Activated CD4-positive, alpha-beta T cell treated with anti-CD3 and anti-CD28 coated beads for 36 hours (primary cell): ENCODE data around the gene LAIR2. TPM values are rescaled to one million over a fixed set of nuclear protein-coding genes. Genes with fewer than 3 reads are reported as not detected.

Experiments
- ATAC-seq: fragments of 200-7000 bp; cut with Tn5 transposase; one replicate; pipeline ENCODE4 v1.10.0; 2021; ENCODE audit warnings: mild to moderate bottlenecking, moderate library complexity
- CTCF ChIA-PET: fragments of 350-600 bp; sonication (Branson Sonifier 250); formaldehyde crosslinking; loops from one replicate; lab custom pipeline; 2021; ENCODE audit warnings: antibody characterized with exemption; lab: Charles Lee
- POLR2A ChIA-PET: fragments of 350-600 bp; sonication (Branson Sonifier 250); formaldehyde crosslinking; loops from one replicate; lab custom pipeline; 2021; ENCODE audit warnings: antibody characterized with exemption, inconsistent platforms; lab: Charles Lee
- DNase-seq: peaks from one replicate; pipeline ENCODE4 v3.0.0-alpha.2; 2020
- H3K27ac Mint-ChIP-seq: one replicate; pipeline ENCODE4 v1.8.0; 2021; ENCODE audit warnings: mixed read lengths
- H3K27me3 Mint-ChIP-seq: one replicate; pipeline ENCODE4 v1.8.0; 2021; ENCODE audit warnings: mixed read lengths
- H3K36me3 Mint-ChIP-seq: one replicate; pipeline ENCODE4 v1.8.0; 2021; ENCODE audit warnings: low read depth, mixed read lengths
- H3K4me1 Mint-ChIP-seq: one replicate; pipeline ENCODE4 v1.8.0; 2021; ENCODE audit warnings: mixed read lengths
- H3K4me3 Mint-ChIP-seq: one replicate; pipeline ENCODE4 v1.8.0; 2021; ENCODE audit warnings: mild to moderate bottlenecking, moderate library complexity, mixed read lengths
- H3K9me3 Mint-ChIP-seq: one replicate; pipeline ENCODE4 v1.8.0; 2021; ENCODE audit warnings: low read depth, mixed read lengths
- intact Hi-C, 2 experiments: fragments of 100-400 bp; cut with DNase I in 1 of 2; cut with micrococcal nuclease in 1 of 2; formaldehyde crosslinking; loops; one replicate each; pipeline versions ENCODE4 v1.14.2 to v1.15.1; 2022 to 2024; cut with DNase I, micrococcal nuclease
- total RNA-seq, 2 experiments: library from RNA; stranded (reverse); gene quantifications; one replicate each; pipeline ENCODE4 v1.2.3, GENCODE V29; 2021

LAIR2 gene
- total RNA-seq, 2 experiments from 2014 or later = 3.7 to 5.1 TPM

DNA sequence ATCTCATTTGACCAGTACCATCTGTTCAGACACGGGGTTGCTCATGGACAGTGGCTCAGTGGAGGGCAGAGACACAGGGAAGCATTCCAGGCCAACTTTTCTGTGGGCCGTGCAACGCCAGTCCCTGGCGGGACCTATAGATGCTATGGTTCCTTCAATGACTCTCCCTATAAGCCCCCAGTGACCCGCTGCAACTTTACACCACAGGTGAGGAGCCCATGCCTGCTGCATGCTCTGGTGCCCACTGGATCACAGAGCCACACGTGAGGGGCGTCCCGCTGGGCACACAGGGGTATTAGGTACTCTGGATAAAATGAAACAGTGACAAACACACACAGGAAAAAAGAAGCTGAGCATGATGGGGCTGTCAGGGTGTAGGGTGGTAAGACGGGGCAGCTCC, 34.3 kb downstream of the LAIR2 start:
- intact Hi-C loops = no loop called here
- POLR2A ChIA-PET = no interaction called here
- H3K27me3 Mint-ChIP-seq = peaks cover 46% of the 10 kb centered on the region
- no peak overlapping the region for H3K27ac Mint-ChIP-seq
- peaks cover 11% of the 10 kb centered on the region for H3K4me1 Mint-ChIP-seq
- no peak overlapping the region for H3K4me3 Mint-ChIP-seq
- no peak for DNase-seq
- no peak for ATAC-seq
- H3K36me3 Mint-ChIP-seq = no peaks in the 10 kb centered on the region
- CTCF ChIA-PET = interaction anchor here (0.6 kb wide), 1 partner anchor 878 kb away, joined by 3 read pairs; no protein-coding TSS in a partner anchor
- H3K9me3 Mint-ChIP-seq = no peaks in the 10 kb centered on the region

DNA sequence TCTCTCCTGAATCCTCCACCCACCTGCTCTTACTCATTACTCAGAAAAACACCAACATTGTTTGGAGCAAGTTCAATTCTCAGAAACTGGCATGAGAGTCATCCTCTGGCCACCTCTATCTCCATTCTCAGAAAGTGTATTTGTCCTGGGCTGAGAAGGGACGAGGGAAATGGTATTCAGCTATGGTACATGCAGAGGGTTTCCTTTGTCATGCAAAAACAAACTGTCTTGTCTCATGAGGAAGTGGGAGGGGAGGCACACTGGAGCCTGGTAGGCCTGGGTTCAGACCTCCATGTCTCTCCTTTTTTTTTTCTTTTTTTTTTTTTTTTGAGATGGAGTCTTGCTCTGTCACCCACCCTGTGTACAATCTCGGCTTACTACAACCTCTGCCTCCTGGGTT, 39.1 kb downstream of the LAIR2 start:
- no peak overlapping the region for H3K27ac Mint-ChIP-seq
- no peaks in the 10 kb centered on the region for H3K9me3 Mint-ChIP-seq
- no peaks in the 10 kb centered on the region for H3K36me3 Mint-ChIP-seq
- DNase-seq (no peak), ATAC-seq (peak; percentile 36)
- POLR2A ChIA-PET = no interaction called here
- peaks cover 23% of the 10 kb centered on the region for H3K27me3 Mint-ChIP-seq
- CTCF ChIA-PET = no interaction called here
- intact Hi-C loops = no loop called here
- peaks cover 2% of the 10 kb centered on the region for H3K4me1 Mint-ChIP-seq
- H3K4me3 Mint-ChIP-seq = no peak overlapping the region

DNA sequence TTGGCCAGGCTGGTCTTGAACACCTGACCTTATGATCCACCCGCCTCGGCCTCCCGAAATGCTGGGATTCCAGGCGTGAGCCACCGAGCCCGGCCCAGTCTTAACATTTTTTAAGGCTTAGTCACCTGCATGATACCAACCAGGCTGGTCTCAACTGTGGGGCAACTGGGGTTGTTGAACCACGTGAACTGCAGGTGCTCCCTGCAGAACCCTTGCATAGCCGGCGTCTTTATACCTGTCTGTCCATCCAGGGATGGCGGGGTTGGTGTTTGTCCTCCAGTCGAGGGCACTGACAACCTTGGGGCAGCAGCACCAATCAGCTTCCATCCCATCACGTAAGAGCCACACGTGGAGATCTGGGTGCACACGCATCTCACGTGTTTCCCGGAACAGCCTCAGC, 46.2 kb downstream of the LAIR2 start:
- no peaks in the 10 kb centered on the region for H3K9me3 Mint-ChIP-seq
- no peak overlapping the region for H3K27ac Mint-ChIP-seq
- no peaks in the 10 kb centered on the region for H3K36me3 Mint-ChIP-seq
- peaks cover 5% of the 10 kb centered on the region for H3K4me1 Mint-ChIP-seq
- H3K27me3 Mint-ChIP-seq = peaks cover 19% of the 10 kb centered on the region
- CTCF ChIA-PET = no interaction called here
- intact Hi-C loops = no loop called here
- no peak for DNase-seq
- POLR2A ChIA-PET = no interaction called here
- H3K4me3 Mint-ChIP-seq = no peak overlapping the region
- ATAC-seq = no peak

- DNase-seq (no peak), ATAC-seq (no peak)
- H3K27me3 Mint-ChIP-seq = peaks cover 20% of the 10 kb centered on the region
- CTCF ChIA-PET = no interaction called here
- H3K4me1 Mint-ChIP-seq = peaks cover 5% of the 10 kb centered on the region
- H3K36me3 Mint-ChIP-seq = no peaks in the 10 kb centered on the region
- POLR2A ChIA-PET = no interaction called here
- no peaks in the 10 kb centered on the region for H3K9me3 Mint-ChIP-seq
- H3K27ac Mint-ChIP-seq = no peak overlapping the region
- H3K4me3 Mint-ChIP-seq = no peak overlapping the region
- intact Hi-C loops = no loop called here
Measured at GRCh38 chr19:54549224-54549623, 46.6 kb downstream of the LAIR2 start.

DNA sequence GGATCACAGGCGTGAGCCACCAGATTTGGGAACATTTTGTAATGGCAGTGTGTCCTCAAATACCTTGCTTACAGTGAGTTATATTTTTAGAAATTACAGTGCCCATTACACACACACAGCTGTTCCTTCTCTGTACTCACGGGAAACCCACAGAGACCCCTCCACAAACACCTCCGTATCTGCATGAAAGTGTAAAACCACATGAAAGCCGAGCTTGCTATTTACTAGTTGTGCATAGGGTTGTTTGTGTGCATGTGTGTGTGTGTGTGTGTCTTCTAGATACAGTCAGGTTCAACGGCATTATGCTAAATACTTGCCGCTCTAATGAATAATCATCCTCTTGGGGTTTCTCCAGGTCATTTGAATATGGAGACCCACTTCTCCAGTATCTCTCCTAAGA, 48.7 kb downstream of the LAIR2 start:
- intact Hi-C loops = no loop called here

GRCh38 chr19:54551950-54552912, 49.6 kb downstream of the LAIR2 start:
- POLR2A ChIA-PET = no interaction called here
- ATAC-seq (no peak), DNase-seq (no peak)
- no peak overlapping the region for H3K27ac Mint-ChIP-seq
- H3K9me3 Mint-ChIP-seq = no peaks in the 10 kb centered on the region
- intact Hi-C loops = no loop called here
- no peak overlapping the region for H3K4me3 Mint-ChIP-seq
- CTCF ChIA-PET = no interaction called here
- peaks cover 5% of the 10 kb centered on the region for H3K4me1 Mint-ChIP-seq
- H3K36me3 Mint-ChIP-seq = no peaks in the 10 kb centered on the region
- H3K27me3 Mint-ChIP-seq = peaks cover 22% of the 10 kb centered on the region

More for the DNA sequence above, 48.7 kb downstream of the LAIR2 start:
- Mint-ChIP-seq H3K4me3 (no peak overlapping the region), H3K36me3 (no peaks in the 10 kb centered on the region), H3K27ac (no peak overlapping the region), H3K9me3 (no peaks in the 10 kb centered on the region), H3K4me1 (peaks cover 5% of the 10 kb centered on the region), H3K27me3 (peaks cover 22% of the 10 kb centered on the region)
- ATAC-seq = no peak
- POLR2A ChIA-PET = interaction anchor here (0.6 kb wide), 1 partner anchor 501 kb away, joined by 3 read pairs; no protein-coding TSS in a partner anchor
- CTCF ChIA-PET = no interaction called here
- no peak for DNase-seq

DNA sequence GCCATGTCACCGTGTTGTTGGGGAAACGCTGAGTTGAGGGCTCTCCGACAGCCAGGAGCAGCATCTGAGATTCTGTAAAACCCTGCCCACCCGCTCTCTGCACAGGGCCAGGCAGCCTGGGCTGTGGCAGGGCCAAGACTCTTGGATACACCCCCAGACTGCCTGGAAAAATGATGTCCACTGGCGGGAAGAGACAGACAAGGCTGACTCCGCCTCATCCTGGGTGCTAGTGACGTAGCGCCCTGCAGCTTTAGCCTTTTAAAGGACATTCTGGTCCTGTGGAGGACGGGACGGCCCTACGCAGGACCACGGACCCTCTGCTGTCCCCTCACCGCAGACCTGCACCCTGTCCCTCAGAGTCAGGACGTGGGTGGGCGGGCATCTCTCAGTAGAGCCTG, 50.3 kb downstream of the LAIR2 start:
- Mint-ChIP-seq H3K9me3 (no peaks in the 10 kb centered on the region), H3K36me3 (no peaks in the 10 kb centered on the region), H3K27me3 (peaks cover 22% of the 10 kb centered on the region), H3K4me3 (no peak overlapping the region), H3K27ac (no peak overlapping the region), H3K4me1 (peaks cover 5% of the 10 kb centered on the region)
- ATAC-seq (no peak), DNase-seq (no peak)
- intact Hi-C loops = no loop called here
- ChIA-PET POLR2A (no interaction called here), CTCF (interaction anchor here (1.3 kb wide), 1 partner anchor 162 kb away, joined by 3 read pairs; no protein-coding TSS in a partner anchor)

DNA sequence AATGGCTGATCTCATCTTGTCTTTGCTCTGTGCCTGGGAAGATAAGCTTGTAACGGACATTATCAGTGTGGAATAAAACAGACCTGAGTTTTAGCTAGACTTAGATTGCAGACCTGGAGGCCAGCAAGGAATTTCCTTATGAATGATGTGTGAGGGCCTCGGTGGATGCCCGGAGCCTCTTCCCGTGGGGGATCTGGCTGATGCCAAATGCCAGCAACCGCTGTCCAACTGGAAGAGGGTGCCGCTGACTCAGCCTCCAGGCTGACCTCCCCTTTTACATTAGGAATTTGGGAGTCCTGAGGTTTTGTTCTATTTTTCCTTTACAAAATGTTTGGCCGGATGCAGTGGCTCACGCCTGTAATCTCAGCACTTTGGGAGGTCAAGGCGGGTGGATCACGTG, 51.4 kb downstream of the LAIR2 start:
- ATAC-seq = no peak
- Mint-ChIP-seq H3K27me3 (peaks cover 25% of the 10 kb centered on the region), H3K27ac (no peak overlapping the region), H3K4me3 (no peak overlapping the region), H3K9me3 (no peaks in the 10 kb centered on the region), H3K4me1 (peaks cover 5% of the 10 kb centered on the region), H3K36me3 (no peaks in the 10 kb centered on the region)
- POLR2A ChIA-PET = no interaction called here
- no peak for DNase-seq
- intact Hi-C loops = no loop called here
- CTCF ChIA-PET = interaction anchor here (1.3 kb wide), 1 partner anchor 163 kb away, joined by 3 read pairs; no protein-coding TSS in a partner anchor

DNA sequence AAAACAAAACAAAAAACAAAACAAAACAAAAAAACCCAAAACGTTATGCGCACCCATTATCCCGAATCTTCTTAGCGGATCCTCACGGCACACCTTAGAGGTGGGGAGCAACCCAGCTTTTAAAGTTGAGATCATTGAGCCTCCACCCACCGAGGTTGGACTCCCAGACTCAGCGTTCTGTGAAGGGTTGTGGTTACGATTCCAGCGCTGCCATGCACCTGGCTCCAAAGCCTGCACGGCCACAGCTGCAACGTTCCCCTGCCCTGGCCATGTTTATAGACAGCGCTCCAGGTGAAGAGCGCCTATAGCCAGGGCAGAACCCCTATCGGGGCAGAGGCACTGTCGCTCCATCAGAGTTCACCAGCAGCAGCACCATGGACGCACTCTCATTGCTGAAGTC, 52.3 kb downstream of the LAIR2 start:
- CTCF ChIA-PET = interaction anchor here (0.6 to 1.1 kb wide), 2 partner anchors 202 to 988 kb away, joined by 3 to 4 read pairs; no protein-coding TSS in a partner anchor
- POLR2A ChIA-PET = no interaction called here
- Mint-ChIP-seq H3K27ac (no peak overlapping the region), H3K9me3 (no peaks in the 10 kb centered on the region), H3K4me1 (peaks cover 5% of the 10 kb centered on the region), H3K4me3 (no peak overlapping the region), H3K27me3 (peaks cover 27% of the 10 kb centered on the region), H3K36me3 (no peaks in the 10 kb centered on the region)
- no peak for ATAC-seq
- DNase-seq = no peak
- intact Hi-C loops = no loop called here

DNA sequence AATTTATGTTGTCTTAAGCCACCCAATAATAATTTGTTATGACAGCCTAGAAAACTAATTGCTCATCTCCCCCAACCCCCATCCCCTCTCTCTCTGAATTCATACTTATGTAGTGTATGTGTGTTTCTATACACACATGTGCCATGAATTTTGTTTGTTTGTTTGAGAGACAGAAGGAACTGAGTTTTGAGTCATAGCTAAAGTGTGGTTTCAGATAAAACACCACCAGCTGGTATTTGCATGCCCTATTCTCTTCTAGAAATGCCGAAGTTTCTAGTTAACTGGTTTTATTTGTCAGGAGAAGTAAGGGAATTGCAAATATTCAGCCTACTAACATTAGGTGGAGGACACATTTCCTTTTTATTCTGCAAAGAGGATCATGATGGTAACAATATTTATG, 53.6 kb downstream of the LAIR2 start:
- no peak for ATAC-seq
- no peak overlapping the region for H3K4me3 Mint-ChIP-seq
- peaks cover 27% of the 10 kb centered on the region for H3K27me3 Mint-ChIP-seq
- CTCF ChIA-PET = interaction anchor here (1.1 kb wide), 1 partner anchor 203 kb away, joined by 4 read pairs; no protein-coding TSS in a partner anchor
- no peaks in the 10 kb centered on the region for H3K36me3 Mint-ChIP-seq
- DNase-seq = no peak
- POLR2A ChIA-PET = no interaction called here
- H3K9me3 Mint-ChIP-seq = no peaks in the 10 kb centered on the region
- no peak overlapping the region for H3K27ac Mint-ChIP-seq
- intact Hi-C loops = no loop called here
- peaks cover 4% of the 10 kb centered on the region for H3K4me1 Mint-ChIP-seq

DNA sequence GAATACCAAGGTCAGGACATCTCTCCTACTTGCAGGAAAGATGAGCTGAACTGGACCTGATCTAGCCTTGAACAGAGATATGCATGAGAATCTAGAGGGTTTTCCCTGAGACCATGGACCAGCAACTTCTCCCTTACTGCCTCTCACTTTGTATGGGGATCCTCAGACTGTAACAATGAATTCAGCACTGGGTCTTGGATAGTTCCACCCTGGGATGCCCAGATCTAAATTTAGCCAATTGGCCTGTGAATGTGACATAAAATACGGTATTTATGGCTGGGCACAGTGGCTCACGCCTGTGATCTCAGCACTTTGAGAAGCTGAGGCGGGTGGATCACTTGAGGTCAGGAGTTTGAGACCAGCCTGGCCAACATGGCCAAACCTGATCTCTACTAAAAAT, 55.7 kb downstream of the LAIR2 start:
- no peak overlapping the region for H3K4me3 Mint-ChIP-seq
- ChIA-PET CTCF (interaction anchor here (0.9 to 1.0 kb wide), 2 partner anchors 8 to 119 kb away, joined by 3 read pairs; no protein-coding TSS in a partner anchor), POLR2A (no interaction called here)
- H3K27ac Mint-ChIP-seq = no peak overlapping the region
- ATAC-seq (no peak), DNase-seq (no peak)
- H3K9me3 Mint-ChIP-seq = no peaks in the 10 kb centered on the region
- no peaks in the 10 kb centered on the region for H3K36me3 Mint-ChIP-seq
- H3K27me3 Mint-ChIP-seq = peaks cover 20% of the 10 kb centered on the region
- intact Hi-C loops = no loop called here
- H3K4me1 Mint-ChIP-seq = no peaks in the 10 kb centered on the region
